Stomach (tissue), 9 donors: Measurements from ENCODE around the gene SH3RF3. TPM values are rescaled to one million over a fixed set of nuclear protein-coding genes. Genes with fewer than 3 reads are reported as not detected.

Experiments
- DNase-seq, 2 donors: peaks; one replicate each; pipeline versions ENCODE4 v3.0.0 to v3.0.0-alpha.2; 2013 to 2019
- H3K27ac ChIP-seq, 5 donors: fragments of 200-600 bp in 4 of 5; sonication (generic) in 4 of 5; one replicate each; pipeline ENCODE4 v1.5.1; 2013 to 2019; ENCODE audit warnings: mild to moderate bottlenecking in 1 of 5, moderate library complexity in 1 of 5
- H3K27me3 ChIP-seq, 3 donors: fragments of 200-600 bp; sonication (generic); one replicate each; pipeline ENCODE4 v1.5.1; 2017 to 2019; ENCODE audit warnings: mixed run types in 1 of 3
- H3K36me3 ChIP-seq, 4 donors: fragments of 200-600 bp; sonication (generic); 1 replicate in 3 of 4; 2 replicates in 1 of 4; pipeline ENCODE4 v1.5.1; 2016 to 2019
- H3K4me1 ChIP-seq, 4 donors: fragments of 200-600 bp; sonication (generic); one replicate each; pipeline ENCODE4 v1.5.1; 2016 to 2019
- H3K4me3 ChIP-seq, 4 donors: fragments of 200-600 bp; sonication (generic) in 3 of 4; one replicate each; pipeline ENCODE4 v1.5.1; 2016 to 2019; ENCODE audit warnings: mild to moderate bottlenecking in 1 of 4
- H3K9me3 ChIP-seq, 4 donors: fragments of 200-600 bp; sonication (generic); one replicate each; pipeline ENCODE4 v1.5.1; 2016 to 2019
- CTCF ChIP-seq, 7 experiments: fragments of 450-650 bp in 4 of 7; fragments of 200-600 bp in 3 of 7; sonication (generic) in 3 of 7; IDR thresholded peaks; one replicate each; pipeline ENCODE4 v1.5.1; 2016 to 2019; ENCODE audit warnings: antibody characterized with exemption in 7 of 7, control low read depth in 2 of 7, mild to moderate bottlenecking in 1 of 7
- EP300 ChIP-seq: sonication (generic); formaldehyde crosslinking; IDR thresholded peaks from one replicate; pipeline ENCODE4 v1.6.1; 2017; ENCODE audit warnings: antibody characterized with exemption
- POLR2A ChIP-seq, 4 donors: fragments of 450-650 bp; IDR thresholded peaks; one replicate each; pipeline ENCODE4 v1.6.1; 2016; ENCODE audit warnings: antibody characterized with exemption in 4 of 4, control low read depth in 2 of 4, mild to moderate bottlenecking in 1 of 4, moderate library complexity in 1 of 4
- POLR2AphosphoS5 ChIP-seq, 3 donors: sonication (generic); formaldehyde crosslinking; IDR thresholded peaks; one replicate each; pipeline ENCODE4 v1.6.1; 2016; ENCODE audit warnings: antibody characterized with exemption in 3 of 3
- WGBS, 5 donors: extraction: QIAGEN DNeasy Blood & Tissue Kit in 3 of 5; methylation state at CpG; one replicate each; pipeline versions ENCODE4 v1.1.5 to v1.1.7; 2013 to 2018; 5-methylcytosine and 5-hydroxymethylcytosine counted together
- intact Hi-C: fragments of 100-400 bp; cut with DNase I; formaldehyde crosslinking; loops from one replicate; pipeline ENCODE4 v1.15.1; 2023; ENCODE audit warnings: low total_unique reads
- polyA plus RNA-seq, 3 donors: library from polyadenylated mRNA; stranded (reverse); fragments of 200-250 nt; gene quantifications; one replicate each; pipeline ENCODE4 v1.2.3, GENCODE V29; 2013
- total RNA-seq, 5 donors: library from RNA; depleted of rRNA; stranded (reverse); fragments of >200 nt; gene quantifications; one replicate each; pipeline versions ENCODE4 v1.1.0 to v1.2.3, GENCODE V29; 2014 to 2016
- donor health status: healthy with polysubstance abuse.
- donor health status: Bipolar disorder and iron deficiency.
- donor health status: healthy.

Gene SH3RF3
- total and polyA plus RNA-seq, 8 donors, result 0.87 to 11.1 (median 4.4) TPM

GRCh38 chr2:109457366-109457765, 328.4 kb downstream of the SH3RF3 start:
- no peak overlapping the region for H3K27ac ChIP-seq
- intact Hi-C loops, result no loop called here
- H3K27me3 ChIP-seq, result no peaks in the 10 kb centered on the region
- DNase-seq, result no peak
- 76 to 83% (median 79%) methylated on average over 9 of the region's 9 CpGs for WGBS, 5 donors
- no peaks in the 10 kb centered on the region for H3K9me3 ChIP-seq
- H3K36me3 ChIP-seq, result no peaks in the 10 kb centered on the region
- no peak for TF ChIP-seq CTCF (IDR thresholded peaks at IDR 0.05)
- no peak for TF ChIP-seq POLR2A (IDR thresholded peaks at IDR 0.05)
- TF ChIP-seq EP300, result no peak
- no peak for TF ChIP-seq POLR2AphosphoS5 (IDR thresholded peaks at IDR 0.05)
- peaks cover 0 to 9% (median 3%) of the 10 kb centered on the region in 4 donors for H3K4me1 ChIP-seq
- H3K4me3 ChIP-seq, result no peak overlapping the region

GRCh38 chr2:109457794-109458193, 328.8 kb downstream of the SH3RF3 start:
- intact Hi-C loops, result no loop called here
- no peak for TF ChIP-seq EP300
- TF ChIP-seq POLR2A (IDR thresholded peaks at IDR 0.05), result no peak
- TF ChIP-seq CTCF (IDR thresholded peaks at IDR 0.05), result peak in 1 of 7 experiments; percentile 6
- Histone ChIP-seq H3K27me3 (no peaks in the 10 kb centered on the region), H3K4me3 (no peak overlapping the region), H3K36me3 (peaks cover 0 to under 1% (median 0%) of the 10 kb centered on the region in 4 donors), H3K9me3 (no peaks in the 10 kb centered on the region), H3K4me1 (peaks cover 0 to 9% (median 3%) of the 10 kb centered on the region in 4 donors), H3K27ac (no peak overlapping the region)
- no peak for DNase-seq
- WGBS, 5 donors, result 65 to 74% (median 72%) methylated on average over 7 of the region's 7 CpGs

GRCh38 chr2:109458512-109458911, 329.5 kb downstream of the SH3RF3 start:
- DNase-seq, result no peak
- peaks cover 0 to 6% (median 0%) of the 10 kb centered on the region in 4 donors for H3K36me3 ChIP-seq
- intact Hi-C loops, result no loop called here
- H3K4me3 ChIP-seq, result no peak overlapping the region
- H3K9me3 ChIP-seq, result no peaks in the 10 kb centered on the region
- no peak overlapping the region for H3K27ac ChIP-seq
- WGBS, 5 donors, result 63 to 95% (median 76%) methylated on average over 1 of the region's 1 CpG
- no peaks in the 10 kb centered on the region for H3K27me3 ChIP-seq
- H3K4me1 ChIP-seq, result peaks cover 0 to 9% (median 3%) of the 10 kb centered on the region in 4 donors
- TF ChIP-seq EP300 (no peak), CTCF (IDR thresholded peaks at IDR 0.05) (no peak), POLR2AphosphoS5 (IDR thresholded peaks at IDR 0.05) (no peak), POLR2A (IDR thresholded peaks at IDR 0.05) (no peak)

- TF ChIP-seq POLR2AphosphoS5 (IDR thresholded peaks at IDR 0.05), result peak in 1 of 3 donors; percentile 3
- TF ChIP-seq EP300, result no peak
- Histone ChIP-seq H3K27me3 (no peaks in the 10 kb centered on the region), H3K4me3 (no peak overlapping the region), H3K9me3 (no peaks in the 10 kb centered on the region), H3K4me1 (peaks cover 0 to 9% (median 3%) of the 10 kb centered on the region in 4 donors), H3K36me3 (peaks cover 0 to 6% (median 0%) of the 10 kb centered on the region in 4 donors), H3K27ac (no peak overlapping the region)
- 85 to 96% (median 89%) methylated on average over 6 of the region's 6 CpGs for WGBS, 5 donors
- intact Hi-C loops, result no loop called here
- no peak for DNase-seq
Measured at GRCh38 chr2:109459485-109459884, 330.5 kb downstream of the SH3RF3 start.

- no peak for DNase-seq
- WGBS, 5 donors, result 83 to 92% (median 88%) methylated on average over 4 of the region's 4 CpGs
- H3K9me3 ChIP-seq, result no peaks in the 10 kb centered on the region
- peaks cover 0 to 6% (median 0%) of the 10 kb centered on the region in 4 donors for H3K36me3 ChIP-seq
- no peaks in the 10 kb centered on the region for H3K27me3 ChIP-seq
- TF ChIP-seq EP300 (no peak), POLR2AphosphoS5 (IDR thresholded peaks at IDR 0.05) (no peak), CTCF (IDR thresholded peaks at IDR 0.05) (no peak), POLR2A (IDR thresholded peaks at IDR 0.05) (no peak)
- H3K27ac ChIP-seq, result no peak overlapping the region
- intact Hi-C loops, result no loop called here
- no peak overlapping the region for H3K4me3 ChIP-seq
- peaks cover 0 to 9% (median 3%) of the 10 kb centered on the region in 4 donors for H3K4me1 ChIP-seq
Measured at GRCh38 chr2:109460553-109461324, 331.7 kb downstream of the SH3RF3 start.
